Body of pancreas (tissue), 4 donors: ENCODE data around the gene UCK2.

Source experiments
- CTCF ChIP-seq, 7 experiments: fragments of 450-650 bp in 4 of 7; fragments of 200-600 bp in 3 of 7; sonication (generic) in 3 of 7; IDR thresholded peaks; one replicate each; pipeline ENCODE4 v1.5.1; 2016 to 2019; ENCODE audit warnings: antibody characterized with exemption in 7 of 7
- POLR2A ChIP-seq, 3 donors: fragments of 450-650 bp; IDR thresholded peaks; one replicate each; pipeline ENCODE4 v1.6.1; 2016; ENCODE audit warnings: antibody characterized with exemption in 3 of 3, mild to moderate bottlenecking in 2 of 3

GRCh38 chr1:165884009-165884689 is 56.7 kb downstream of the UCK2 start:
- TF ChIP-seq CTCF (IDR thresholded peaks at IDR 0.05) (no peak), POLR2A (IDR thresholded peaks at IDR 0.05) (no peak)
